Measurements from ENCODE around the gene SEMA6C.

DNA sequence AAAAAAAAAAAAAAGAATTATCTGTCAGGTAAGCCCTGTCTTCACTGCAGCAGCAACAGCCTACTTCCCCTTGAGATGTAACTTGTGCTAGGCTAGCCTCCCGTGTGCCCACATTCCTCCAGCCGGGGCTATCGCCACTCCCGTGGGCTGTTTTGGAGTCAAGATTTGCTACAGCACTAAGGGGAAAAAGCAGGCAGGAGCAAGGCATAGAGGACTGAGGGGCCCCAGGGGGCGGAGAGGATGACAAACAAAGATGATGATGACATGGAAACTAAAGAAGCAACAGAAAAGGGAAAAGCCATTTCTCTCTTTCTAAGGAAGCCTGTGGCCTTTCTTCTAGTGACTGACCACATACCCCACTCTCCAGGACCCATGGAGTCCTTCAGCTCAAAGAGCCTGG is 11.9 kb upstream of the SEMA6C start:
- TF ChIP-seq CTCF (IDR thresholded peaks at IDR 0.05) (no peak), POLR2A (IDR thresholded peaks at IDR 0.05) (no peak)

Measured in esophagus squamous epithelium (tissue), 4 donors.